Muscle of leg (tissue), 11 donors: ENCODE results near the gene LIMA1. TPM values are rescaled to one million over a fixed set of nuclear protein-coding genes. Genes with fewer than 3 reads are reported as not detected.

Source experiments
- DNase-seq: peaks from one replicate; pipeline ENCODE4 v3.0.0; 2013
- H3K27ac ChIP-seq: one replicate; pipeline ENCODE4 v1.5.1; 2013; ENCODE audit warnings: mild to moderate bottlenecking, low read length, control low read depth
- H3K27me3 ChIP-seq: one replicate; pipeline ENCODE4 v1.6.1; 2013; ENCODE audit warnings: low read length; ENCODE audit not compliant: control insufficient read depth, insufficient read depth
- H3K36me3 ChIP-seq: one replicate; pipeline ENCODE4 v1.6.1; 2013; ENCODE audit warnings: low read length; ENCODE audit not compliant: control insufficient read depth, insufficient read depth
- H3K4me1 ChIP-seq: one replicate; pipeline ENCODE4 v1.6.1; 2013; ENCODE audit warnings: low read length; ENCODE audit not compliant: control insufficient read depth, insufficient read depth
- H3K4me3 ChIP-seq: one replicate; pipeline ENCODE4 v1.5.1; 2013; ENCODE audit warnings: low read length, control low read depth
- H3K9me3 ChIP-seq: replicated peaks from 2 replicates; pipeline ENCODE4 v1.6.1; 2013; ENCODE audit warnings: low read depth, low read length; ENCODE audit not compliant: control insufficient read depth
- WGBS: methylation state at CpG from one replicate; pipeline ENCODE4 v1.1.5; 2013; ENCODE audit warnings: missing lambda C conversion rate; ENCODE audit not compliant: insufficient coverage; 5-methylcytosine and 5-hydroxymethylcytosine counted together
- polyA plus RNA-seq, 8 donors: library from polyadenylated mRNA; unstranded; fragments of 120-200 nt; gene quantifications; one replicate each; pipeline versions ENCODE4 v1.2.1 to v1.2.3, GENCODE V29; 2013; ENCODE audit warnings: inconsistent platforms in 1 of 8, low replicate concordance in 1 of 8; ENCODE audit not compliant: insufficient read length in 8 of 8, insufficient read depth in 1 of 8
- total RNA-seq: library from RNA; stranded (reverse); fragments of 120-200 nt; gene quantifications from one replicate; pipeline ENCODE4 v1.2.4, GENCODE V29; 2013

The LIMA1 gene
- total and polyA plus RNA-seq, 9 donors = 89.5 to 125 (median 101) TPM

- 100% methylated on average over 1 of the region's 2 CpGs for WGBS
- Histone ChIP-seq H3K4me1 (no peaks in the 10 kb centered on the region), H3K27ac (no peak overlapping the region), H3K36me3 (peaks cover 47% of the 10 kb centered on the region), H3K4me3 (no peak overlapping the region), H3K27me3 (no peaks in the 10 kb centered on the region), H3K9me3 (no peaks in the 10 kb centered on the region)
- DNase-seq = no peak
Measured at GRCh38 chr12:50127546-50127945, 155.8 kb downstream of the LIMA1 start.

Other genes with a start within 250 kb of the LIMA1 start
- 3.5 TPM for gene ASIC1, start 225.9 kb downstream of the LIMA1 start, total RNA-seq
- 10 to 100 TPM in 5 of 8 donors, 1 to 10 TPM in 3; 8.0 to 12.3 (median 11.0) TPM for gene ASIC1, start 225.9 kb downstream of the LIMA1 start, polyA plus RNA-seq
- 25.1 TPM for gene SMARCD1, start 198.2 kb downstream of the LIMA1 start, total RNA-seq
- 10 to 100 TPM; 48.6 to 67.0 (median 54.9) TPM for gene SMARCD1, start 198.2 kb downstream of the LIMA1 start, polyA plus RNA-seq
- 56.3 TPM for gene GPD1, start 179.5 kb downstream of the LIMA1 start, total RNA-seq
- gene GPD1, start 179.5 kb downstream of the LIMA1 start, polyA plus RNA-seq = 10 to 100 TPM; 23.6 to 70.2 (median 57.6) TPM
- gene COX14, start 171.3 kb downstream of the LIMA1 start, total RNA-seq = 58.6 TPM
- 10 to 100 TPM; 27.1 to 55.0 (median 35.7) TPM for gene COX14, start 171.3 kb downstream of the LIMA1 start, polyA plus RNA-seq
- 35.9 TPM for gene CERS5, start 116.2 kb downstream of the LIMA1 start, total RNA-seq
- 10 to 100 TPM; 33.5 to 52.6 (median 43.9) TPM for gene CERS5, start 116.2 kb downstream of the LIMA1 start, polyA plus RNA-seq
- not detected for gene FAM186A, start 113.1 kb upstream of the LIMA1 start, total RNA-seq
- gene FAM186A, start 113.1 kb upstream of the LIMA1 start, polyA plus RNA-seq = 1 to 10 TPM in 1 of 8 donors, under 1 TPM in 7; 0.08 to 1.2 (median 0.22) TPM
- 24.7 TPM for gene LARP4, start 117.4 kb upstream of the LIMA1 start, total RNA-seq
- gene LARP4, start 117.4 kb upstream of the LIMA1 start, polyA plus RNA-seq = 10 to 100 TPM; 15.1 to 24.1 (median 21.4) TPM
- gene DIP2B, start 221.5 kb upstream of the LIMA1 start, total RNA-seq = 15.6 TPM
- gene DIP2B, start 221.5 kb upstream of the LIMA1 start, polyA plus RNA-seq = 10 to 100 TPM; 13.2 to 27.2 (median 21.4) TPM